Skeletal muscle tissue (tissue), 4 donors: ENCODE data around the gene KIF25. TPM values are rescaled to one million over a fixed set of nuclear protein-coding genes. Genes with fewer than 3 reads are reported as not detected.

Experiments
- H3K27ac ChIP-seq: one replicate; pipeline ENCODE4 v1.7.0; 2013; ENCODE audit warnings: mild to moderate bottlenecking, low read depth, low read length, inconsistent platforms
- H3K27me3 ChIP-seq, 3 donors: one replicate each; pipeline ENCODE4 v1.7.0; 2013; ENCODE audit warnings: low read length in 3 of 3; ENCODE audit not compliant: control insufficient read depth in 3 of 3, insufficient read depth in 3 of 3
- H3K36me3 ChIP-seq, 3 donors: one replicate each; pipeline ENCODE4 v1.7.0; 2013; ENCODE audit warnings: low read length in 3 of 3; ENCODE audit not compliant: control insufficient read depth in 3 of 3, insufficient read depth in 3 of 3
- H3K4me1 ChIP-seq, 3 donors: one replicate each; pipeline ENCODE4 v1.7.0; 2013; ENCODE audit warnings: low read length in 3 of 3, mild to moderate bottlenecking in 3 of 3; ENCODE audit not compliant: control insufficient read depth in 3 of 3, insufficient read depth in 3 of 3
- H3K4me3 ChIP-seq, 3 donors: one replicate each; pipeline ENCODE4 v1.7.0; 2013; ENCODE audit warnings: low read length in 3 of 3
- H3K9ac ChIP-seq, 3 donors: one replicate each; pipeline ENCODE4 v1.7.0; 2013; ENCODE audit warnings: low read length in 3 of 3, mild to moderate bottlenecking in 3 of 3, moderate library complexity in 2 of 3, low read depth in 1 of 3
- H3K9me3 ChIP-seq, 3 donors: one replicate each; pipeline ENCODE4 v1.7.0; 2013; ENCODE audit warnings: low read length in 3 of 3; ENCODE audit not compliant: control insufficient read depth in 3 of 3
- total RNA-seq: library from RNA; depleted of rRNA; stranded (reverse); fragments of >200 nt; gene quantifications from one replicate; pipeline ENCODE4 v1.2.3, GENCODE V29; 2014
- donor health status: Osteomylitis.

Gene KIF25
- total RNA-seq, 1 donor from 2014 or later = not detected

DNA sequence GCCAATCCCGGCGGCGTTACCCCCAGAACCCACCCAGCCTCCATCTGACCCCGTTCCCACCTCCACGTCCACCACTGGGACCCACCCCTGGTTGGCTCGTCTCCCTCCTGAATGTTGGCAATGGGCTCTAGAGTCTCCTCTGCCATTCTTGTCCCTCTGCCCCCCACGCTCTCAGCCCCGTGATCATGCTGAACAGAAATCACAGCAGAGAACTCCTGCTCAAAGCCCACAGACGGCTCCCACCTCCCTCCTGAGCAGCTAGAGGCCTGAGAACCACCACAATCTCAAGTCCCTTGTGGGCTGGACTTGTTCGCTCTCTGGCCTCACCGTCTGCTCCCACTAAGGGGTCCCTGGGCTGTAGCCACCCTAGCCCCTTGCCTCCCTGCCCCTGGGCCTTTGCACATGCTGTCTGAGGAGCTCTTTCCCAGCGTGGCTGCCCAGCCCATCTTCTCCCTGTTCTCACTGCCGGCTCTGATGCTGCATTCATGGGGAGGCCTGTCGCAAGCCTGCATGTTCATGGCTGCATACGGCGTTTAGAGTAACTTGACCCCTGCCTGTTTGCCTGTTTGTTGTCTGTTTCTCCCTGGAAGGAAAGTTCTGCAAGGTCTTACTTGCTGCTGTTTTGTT lies 92.7 kb downstream of the KIF25 start:
- Histone ChIP-seq H3K36me3 (no peaks in the 10 kb centered on the region), H3K4me3 (no peak overlapping the region), H3K27me3 (peaks cover 0 to 9% (median 3%) of the 10 kb centered on the region in 3 donors), H3K27ac (no peak overlapping the region), H3K4me1 (peaks cover 12 to 20% (median 15%) of the 10 kb centered on the region in 3 donors), H3K9me3 (peaks cover 0 to 4% (median 0%) of the 10 kb centered on the region in 3 donors), H3K9ac (no peak overlapping the region)

DNA sequence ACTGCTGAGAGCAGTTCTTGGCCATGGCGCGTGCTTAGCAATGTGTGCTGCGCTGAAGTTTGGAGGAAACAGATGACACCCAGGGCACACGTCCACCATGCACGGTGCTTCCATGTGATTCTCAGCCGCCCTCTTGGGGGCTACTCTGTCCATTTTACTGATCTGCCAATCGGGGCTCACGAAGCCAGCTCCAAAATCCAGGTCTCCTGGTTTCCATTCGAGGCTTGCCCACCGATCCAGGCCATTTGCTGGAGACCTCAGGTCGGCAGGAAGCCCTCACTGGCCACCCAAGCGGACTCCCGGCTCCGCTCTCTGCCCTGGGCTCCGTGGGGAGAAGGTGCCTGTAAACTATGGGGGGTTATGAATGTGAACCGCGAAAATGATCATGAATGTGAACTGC lies 93.2 kb downstream of the KIF25 start:
- H3K4me3 ChIP-seq = no peak overlapping the region
- no peaks in the 10 kb centered on the region for H3K36me3 ChIP-seq
- no peak overlapping the region for H3K9ac ChIP-seq
- H3K27ac ChIP-seq = no peak overlapping the region
- H3K9me3 ChIP-seq = peaks cover 0 to 4% (median 0%) of the 10 kb centered on the region in 3 donors
- H3K4me1 ChIP-seq = peaks cover 12 to 20% (median 15%) of the 10 kb centered on the region in 3 donors
- peaks cover 0 to 9% (median 3%) of the 10 kb centered on the region in 3 donors for H3K27me3 ChIP-seq

DNA sequence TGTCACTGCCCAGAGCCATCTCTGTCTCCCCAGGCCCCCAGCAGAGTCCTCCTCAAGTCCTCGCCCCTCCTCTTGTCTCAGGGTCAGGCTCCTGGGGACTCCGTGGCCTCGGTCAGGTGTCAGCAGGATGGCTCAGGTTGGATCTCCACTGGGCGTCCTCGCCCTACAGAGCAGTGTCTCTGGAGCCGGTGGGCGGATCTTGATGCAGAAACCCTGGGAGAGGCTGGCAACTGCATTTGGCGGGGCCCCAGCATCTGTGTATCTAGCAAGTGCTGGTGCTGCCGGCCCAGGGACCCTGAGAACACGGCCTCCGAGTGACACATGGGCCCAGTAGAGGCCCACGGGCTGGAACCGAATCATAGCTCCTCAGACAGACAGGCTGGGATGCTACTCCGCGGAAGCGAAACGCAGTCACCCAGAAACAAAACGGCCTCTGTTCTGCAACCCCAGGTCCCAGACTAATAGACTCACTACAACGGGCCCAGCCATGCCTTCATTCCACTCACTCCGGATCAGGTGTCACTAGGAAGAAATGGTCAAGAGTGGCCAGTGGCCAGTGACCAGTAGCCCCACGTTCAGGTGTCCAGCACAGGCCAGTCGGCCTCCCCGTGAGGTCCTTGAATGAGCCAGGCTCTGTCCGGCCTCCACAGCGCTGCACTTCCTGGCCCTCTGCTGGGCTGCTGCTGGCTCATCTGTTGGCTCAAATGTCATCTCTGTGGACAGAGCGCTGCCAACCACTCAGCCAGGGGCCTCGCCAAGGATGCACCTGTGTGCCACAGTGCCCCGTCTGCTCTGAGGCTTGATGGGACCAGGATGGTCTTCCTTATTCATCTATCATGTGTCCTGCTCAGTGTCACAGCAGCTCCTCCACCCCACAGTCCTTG lies 94.2 kb downstream of the KIF25 start:
- peaks cover 0 to 4% (median 0%) of the 10 kb centered on the region in 3 donors for H3K9me3 ChIP-seq

DNA sequence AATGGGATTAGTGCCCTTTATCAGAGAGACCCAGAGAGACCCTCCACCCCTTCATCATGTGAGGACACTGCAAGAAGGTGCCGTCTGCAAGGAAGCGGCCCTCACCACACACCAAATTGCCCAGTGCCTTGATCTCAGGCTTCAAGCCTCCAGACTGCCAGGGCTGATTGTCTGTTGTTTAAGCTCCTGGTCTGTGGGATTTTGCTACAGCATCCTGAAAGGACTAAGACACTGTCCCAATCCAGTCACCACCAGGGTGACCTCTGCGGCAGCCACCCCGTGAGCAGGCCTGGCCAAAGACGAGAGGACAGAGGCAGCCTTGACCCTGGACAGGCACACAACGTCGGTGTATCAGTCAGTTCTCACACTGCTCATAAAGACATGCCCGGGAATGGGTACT lies 95.1 kb downstream of the KIF25 start:
- no peak overlapping the region for H3K27ac ChIP-seq
- peaks cover 16 to 23% (median 19%) of the 10 kb centered on the region in 3 donors for H3K4me1 ChIP-seq
- H3K9ac ChIP-seq = no peak overlapping the region
- no peaks in the 10 kb centered on the region for H3K36me3 ChIP-seq
- no peak overlapping the region for H3K4me3 ChIP-seq
- H3K27me3 ChIP-seq = peaks cover 0 to 9% (median 3%) of the 10 kb centered on the region in 3 donors
- peaks cover 0 to 4% (median 0%) of the 10 kb centered on the region in 3 donors for H3K9me3 ChIP-seq

More for the DNA sequence above, 94.2 kb downstream of the KIF25 start:
- Histone ChIP-seq H3K4me1 (peaks cover 12 to 20% (median 15%) of the 10 kb centered on the region in 3 donors), H3K4me3 (no peak overlapping the region), H3K27me3 (peaks cover 0 to 9% (median 3%) of the 10 kb centered on the region in 3 donors), H3K27ac (no peak overlapping the region), H3K9ac (no peak overlapping the region), H3K36me3 (no peaks in the 10 kb centered on the region)

DNA sequence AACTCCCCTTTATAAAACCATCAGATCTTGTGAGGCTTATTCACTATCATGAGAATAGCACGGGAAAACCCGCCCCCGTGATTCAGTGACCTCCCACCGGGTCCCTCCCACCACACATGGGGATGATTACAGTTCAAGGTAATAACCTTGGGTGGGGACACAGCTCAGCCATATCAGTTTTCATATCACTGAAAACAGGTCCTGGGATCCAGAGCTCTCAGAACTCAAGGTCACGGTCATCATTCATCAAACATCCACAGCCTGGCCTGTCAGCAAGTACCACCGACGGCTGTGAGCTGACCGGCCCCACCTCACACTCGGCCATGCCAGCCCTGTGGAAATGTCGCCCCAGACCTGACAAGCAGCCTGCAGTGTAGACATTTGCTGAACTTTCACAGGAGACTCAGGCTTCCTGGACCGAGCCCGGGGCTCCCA lies 95.6 kb downstream of the KIF25 start:
- no peak overlapping the region for H3K27ac ChIP-seq
- H3K4me3 ChIP-seq = no peak overlapping the region
- H3K27me3 ChIP-seq = peaks cover 0 to 9% (median 3%) of the 10 kb centered on the region in 3 donors
- H3K9me3 ChIP-seq = peaks cover 0 to 4% (median 0%) of the 10 kb centered on the region in 3 donors
- peaks cover 17 to 23% (median 18%) of the 10 kb centered on the region in 3 donors for H3K4me1 ChIP-seq
- H3K36me3 ChIP-seq = no peaks in the 10 kb centered on the region
- no peak overlapping the region for H3K9ac ChIP-seq

DNA sequence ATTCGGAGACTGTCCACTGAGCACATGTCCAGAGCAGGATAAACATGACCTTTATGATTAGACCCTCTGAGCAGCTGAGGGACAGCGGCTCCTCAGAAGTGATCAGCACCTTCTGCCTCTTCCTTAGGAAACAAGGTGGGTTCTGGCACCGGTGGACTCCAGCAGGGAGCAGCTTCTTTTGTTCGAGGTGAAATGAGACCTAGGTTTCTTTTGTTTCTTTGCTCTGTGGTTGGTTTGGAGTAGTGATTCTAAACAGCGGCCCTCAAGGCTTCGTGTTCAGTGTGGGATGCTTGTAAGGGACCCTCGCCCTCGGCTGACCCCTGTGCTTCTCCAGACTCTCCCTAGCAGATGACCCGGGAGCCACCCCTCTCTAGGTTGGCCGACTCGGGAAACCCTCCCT lies 96.2 kb downstream of the KIF25 start:
- no peak overlapping the region for H3K9ac ChIP-seq
- no peaks in the 10 kb centered on the region for H3K36me3 ChIP-seq
- H3K27me3 ChIP-seq = peaks cover 0 to 9% (median 8%) of the 10 kb centered on the region in 3 donors
- H3K4me1 ChIP-seq = peaks cover 11 to 23% (median 17%) of the 10 kb centered on the region in 3 donors
- no peak overlapping the region for H3K27ac ChIP-seq
- peaks cover 0 to 4% (median 0%) of the 10 kb centered on the region in 3 donors for H3K9me3 ChIP-seq
- H3K4me3 ChIP-seq = no peak overlapping the region

Other genes with a start within 250 kb of the KIF25 start
- gene AFDN, start 170.8 kb upstream of the KIF25 start, total RNA-seq = 40.7 TPM
- gene FRMD1, start 81.5 kb downstream of the KIF25 start, total RNA-seq = not detected